Transverse colon (tissue), 4 donors: ENCODE data around the gene ANGPTL4. TPM values are rescaled to one million over a fixed set of nuclear protein-coding genes. Genes with fewer than 3 reads are reported as not detected.
"Not testable (repeated sequence)": the region's sequence is repeated elsewhere in the genome, so short reads cannot be mapped to it uniquely, and the experiment has no call there.

Source experiments
- DNase-seq: peaks from one replicate; pipeline ENCODE4 v3.0.0-alpha.2; 2019
- H3K27ac ChIP-seq, 4 donors: fragments of 200-600 bp; sonication (generic); 2 replicates each; pipeline ENCODE4 v1.5.1; 2016 to 2018; ENCODE audit warnings: inconsistent platforms in 4 of 4
- H3K27me3 ChIP-seq: fragments of 200-600 bp; sonication (generic); 2 replicates; pipeline ENCODE4 v1.5.1; 2017; ENCODE audit warnings: inconsistent platforms
- H3K36me3 ChIP-seq, 4 donors: fragments of 200-600 bp; sonication (generic); 2 replicates each; pipeline ENCODE4 v1.5.1; 2017 to 2019; ENCODE audit warnings: inconsistent platforms in 4 of 4
- H3K4me1 ChIP-seq, 4 donors: fragments of 200-600 bp; sonication (generic); 2 replicates each; pipeline ENCODE4 v1.5.1; 2017 to 2020; ENCODE audit warnings: inconsistent platforms in 4 of 4
- H3K4me3 ChIP-seq, 4 donors: fragments of 200-600 bp; sonication (generic); 1 replicate in 1 of 4; 2 replicates in 3 of 4; pipeline versions ENCODE4 v1.5.1 to v1.6.1; 2017 to 2019; ENCODE audit warnings: inconsistent platforms in 4 of 4
- H3K9me3 ChIP-seq, 2 donors: fragments of 200-600 bp; sonication (generic); 2 replicates each; pipeline ENCODE4 v1.5.1; 2017 to 2019; ENCODE audit warnings: inconsistent platforms in 2 of 2
- CTCF ChIP-seq, 5 experiments: fragments of 200-600 bp in 3 of 5; fragments of 450-650 bp in 2 of 5; sonication (generic) in 3 of 5; IDR thresholded peaks; 1 replicate in 2 of 5; 2 replicates in 3 of 5; pipeline ENCODE4 v1.5.1; 2016 to 2017; ENCODE audit warnings: antibody characterized with exemption in 5 of 5, inconsistent platforms in 3 of 5, mild to moderate bottlenecking in 2 of 5, moderate library complexity in 1 of 5
- EP300 ChIP-seq: sonication (generic); formaldehyde crosslinking; IDR thresholded peaks from one replicate; pipeline ENCODE4 v1.6.1; 2017; ENCODE audit warnings: antibody characterized with exemption, low read depth
- POLR2A ChIP-seq: fragments of 450-650 bp; IDR thresholded peaks from one replicate; pipeline ENCODE4 v1.6.1; 2016; ENCODE audit warnings: antibody characterized with exemption, mild to moderate bottlenecking, moderate library complexity
- POLR2AphosphoS5 ChIP-seq, 3 donors: sonication (generic); formaldehyde crosslinking; IDR thresholded peaks; one replicate each; pipeline ENCODE4 v1.6.1; 2016; ENCODE audit warnings: antibody characterized with exemption in 3 of 3
- WGBS, 2 donors: methylation state at CpG; one replicate each; pipeline ENCODE4 v1.1.5; 2018; ENCODE audit warnings: low coverage in 1 of 2; 5-methylcytosine and 5-hydroxymethylcytosine counted together
- in situ Hi-C, 4 donors: fragments of 200-750 bp; cut with MboI; loops; one replicate each; pipeline versions ENCODE4 v1.15.0 to v1.15.1; 2017; ENCODE audit warnings: low sequenced_read_pairs in 3 of 4, low pct_ligation_motif_present in 1 of 4, low pct_unique_long_range_greater_than_20kb in 1 of 4
- intact Hi-C: fragments of 100-400 bp; cut with DNase I; formaldehyde crosslinking; loops from one replicate; pipeline ENCODE4 v1.15.1; 2023; ENCODE audit warnings: low total_unique reads
- total RNA-seq, 4 donors: library from RNA; depleted of rRNA; stranded (reverse); fragments of >200 nt; gene quantifications; one replicate each; pipeline ENCODE4 v1.1.0, GENCODE V29; 2016

ANGPTL4 gene
- total RNA-seq, 4 donors from 2014 or later, result 2.3 to 123 (median 10.3) TPM

- peak overlapping the region in 1 of 4 donors; percentile 42 for H3K4me3 ChIP-seq
- H3K27me3 ChIP-seq, result peaks cover 63% of the 10 kb centered on the region
- in situ Hi-C loops, result no loop called here
- no peaks in the 10 kb centered on the region for H3K9me3 ChIP-seq
- TF ChIP-seq EP300 (no peak), POLR2AphosphoS5 (IDR thresholded peaks at IDR 0.05) (no peak), CTCF (IDR thresholded peaks at IDR 0.05) (no peak), POLR2A (no peak)
- peaks cover 0 to 11% (median 6%) of the 10 kb centered on the region in 4 donors for H3K4me1 ChIP-seq
- intact Hi-C loops, result no loop called here
- no peaks in the 10 kb centered on the region for H3K36me3 ChIP-seq
- whole genome bisulfite sequencing, 2 donors, result 49 to 60% methylated on average over 2 to 14 of the region's 14 CpGs
- H3K27ac ChIP-seq, result peak overlapping the region in 2 of 4 donors; percentile 53 to 58
- no peak for DNase-seq
These were observed 21.7 kb upstream of the ANGPTL4 start for GRCh38 chr19:8342316-8342683.

- peak; percentile 30 to 60 (median 52) for TF ChIP-seq POLR2AphosphoS5 (IDR thresholded peaks at IDR 0.05)
- no peak for TF ChIP-seq POLR2A
- TF ChIP-seq CTCF (IDR thresholded peaks at IDR 0.05), result peak in 1 of 5 experiments; percentile 22
- no peak for TF ChIP-seq EP300
- peak within 1 kb of the TSS; percentile 2 to 46 (median 32) for H3K4me3 ChIP-seq
- no peaks in the 10 kb centered on the region for H3K9me3 ChIP-seq
- H3K27me3 ChIP-seq, result peaks cover 58% of the 10 kb centered on the region
- WGBS, 2 donors, result 2% methylated on average over 37 of the region's 65 CpGs; no CpG with 5 or more reads in 1 of the 2 donors
- peak within 1 kb of the TSS; percentile 37 to 58 (median 50) for H3K27ac ChIP-seq
- no peaks in the 10 kb centered on the region for H3K36me3 ChIP-seq
- intact Hi-C loops (no loop called here), in situ Hi-C loops (no loop called here)
- H3K4me1 ChIP-seq, result peaks cover 0 to 11% (median 6%) of the 10 kb centered on the region in 4 donors
- DNase-seq, result peak; percentile 95
These were observed 21.1 kb upstream of the ANGPTL4 start, which contains the start of gene KANK3 for GRCh38 chr19:8342684-8343482. Gene KANK3, minus strand, starts transcription at chr19:8343262. Its CDS starts 5,434 bp downstream, at chr19:8337828.

GRCh38 chr19:8343483-8343844, 20.5 kb upstream of the ANGPTL4 start:
- peaks cover 55% of the 10 kb centered on the region for H3K27me3 ChIP-seq
- no peaks in the 10 kb centered on the region for H3K9me3 ChIP-seq
- no peaks in the 10 kb centered on the region for H3K36me3 ChIP-seq
- no peak for TF ChIP-seq POLR2A
- no peak for TF ChIP-seq EP300
- no peak for TF ChIP-seq POLR2AphosphoS5 (IDR thresholded peaks at IDR 0.05)
- no peak for TF ChIP-seq CTCF (IDR thresholded peaks at IDR 0.05)
- in situ Hi-C loops, result no loop called here
- intact Hi-C loops, result no loop called here
- WGBS, 2 donors, result 34% methylated on average over 11 of the region's 11 CpGs; no CpG with 5 or more reads in 1 of the 2 donors
- peaks cover 0 to 11% (median 6%) of the 10 kb centered on the region in 4 donors for H3K4me1 ChIP-seq
- H3K27ac ChIP-seq, result no peak overlapping the region
- peak overlapping the region in 2 of 4 donors; percentile 42 to 46 for H3K4me3 ChIP-seq
- DNase-seq, result no peak

GRCh38 chr19:8349629-8350372, 14.2 kb upstream of the ANGPTL4 start:
- not testable (repeated sequence) for DNase-seq, H3K27ac ChIP-seq, H3K4me3 ChIP-seq, H3K9me3 ChIP-seq, H3K36me3 ChIP-seq
- 61 to 69% methylated on average over 4 to 8 of the region's 8 CpGs for WGBS, 2 donors
- Histone ChIP-seq H3K4me1 (peaks cover 0 to 19% (median 5%) of the 10 kb centered on the region in 4 donors), H3K27me3 (peaks cover 33% of the 10 kb centered on the region)
- in situ Hi-C loops (loop anchor here in 2 of 4 donors (10.0 kb wide), 2 partner anchors 55 to 155 kb away; partner anchors contain the start of gene PRAM1 (in 2 of the 2)), intact Hi-C loops (loop anchor here (10.0 kb wide), 1 partner anchor 155 kb away; the partner anchor contains the start of gene PRAM1)
